HFFc6 (cell line): ENCODE data around the gene SLC22A23. TPM values are rescaled to one million over a fixed set of nuclear protein-coding genes. Genes with fewer than 3 reads are reported as not detected.

Experiments used
- DNase-seq: peaks from one replicate; pipeline ENCODE4 v3.0.0-alpha.2; 2018
- H3K27ac Mint-ChIP-seq: 2 replicates; pipeline ENCODE4 v1.8.0; 2020; ENCODE audit warnings: mild to moderate bottlenecking, mixed read lengths
- H3K27me3 Mint-ChIP-seq: 2 replicates; pipeline ENCODE4 v1.8.0; 2021; ENCODE audit warnings: mild to moderate bottlenecking, moderate library complexity, mixed read lengths; ENCODE audit not compliant: insufficient read depth
- H3K36me3 Mint-ChIP-seq: 2 replicates; pipeline ENCODE4 v1.8.0; 2021; ENCODE audit warnings: low read depth, mixed read lengths
- H3K4me1 Mint-ChIP-seq: 2 replicates; pipeline ENCODE4 v1.8.0; 2020; ENCODE audit warnings: low read depth, mixed read lengths
- H3K4me3 Mint-ChIP-seq: 2 replicates; pipeline ENCODE4 v1.8.0; 2020; ENCODE audit warnings: mild to moderate bottlenecking, moderate library complexity, mixed read lengths
- H3K9me3 Mint-ChIP-seq: 2 replicates; pipeline ENCODE4 v1.8.0; 2020; ENCODE audit warnings: mild to moderate bottlenecking, mixed read lengths
- CTCF ChIP-seq: fragments of 200-600 bp; sonication (generic); IDR thresholded peaks from 2 replicates; pipeline ENCODE4 v1.5.0; 2021; ENCODE audit warnings: antibody characterized with exemption, mild to moderate bottlenecking
- total RNA-seq, 6 experiments: library from RNA; stranded (reverse); fragmentation: NEBNext Ultra II Directional; extraction: Animal tissue kit (Norgen Biotek cat#: 25700); gene quantifications; 2 replicates in 1 of 6; 3 replicates in 5 of 6; pipeline ENCODE4 v1.2.3, GENCODE V29; 2021

Gene SLC22A23
- total RNA-seq, 6 experiments from 2014 or later, result 0.10 to 0.55 (median 0.21) TPM

- Mint-ChIP-seq H3K4me3 (no peak overlapping the region), H3K36me3 (no peaks in the 10 kb centered on the region), H3K27ac (no peak overlapping the region), H3K4me1 (no peaks in the 10 kb centered on the region; the same call in 1 of the 2 replicates), H3K27me3 (peaks cover 39% of the 10 kb centered on the region), H3K9me3 (no peaks in the 10 kb centered on the region)
- DNase-seq, result no peak
- TF ChIP-seq CTCF, result no peak
Measured at GRCh38 chr6:3294921-3295871, 161.7 kb downstream of the SLC22A23 start.

GRCh38 chr6:3294396-3294795, 162.5 kb downstream of the SLC22A23 start:
- Mint-ChIP-seq H3K27ac (no peak overlapping the region), H3K36me3 (no peaks in the 10 kb centered on the region), H3K9me3 (no peaks in the 10 kb centered on the region), H3K4me3 (no peak overlapping the region), H3K4me1 (no peaks in the 10 kb centered on the region; the same call in 1 of the 2 replicates), H3K27me3 (peaks cover 39% of the 10 kb centered on the region)
- no peak for DNase-seq
- no peak for TF ChIP-seq CTCF

GRCh38 chr6:3293271-3294155, 163.3 kb downstream of the SLC22A23 start:
- no peaks in the 10 kb centered on the region for H3K9me3 Mint-ChIP-seq
- H3K4me1 Mint-ChIP-seq, result no peaks in the 10 kb centered on the region; the same call in 1 of the 2 replicates
- no peak for DNase-seq
- no peaks in the 10 kb centered on the region for H3K36me3 Mint-ChIP-seq
- no peak overlapping the region for H3K4me3 Mint-ChIP-seq
- TF ChIP-seq CTCF, result no peak
- H3K27ac Mint-ChIP-seq, result no peak overlapping the region
- peaks cover 39% of the 10 kb centered on the region for H3K27me3 Mint-ChIP-seq

GRCh38 chr6:3292431-3293197, 164.2 kb downstream of the SLC22A23 start:
- DNase-seq, result no peak
- Mint-ChIP-seq H3K9me3 (no peaks in the 10 kb centered on the region), H3K36me3 (no peaks in the 10 kb centered on the region), H3K4me3 (no peak overlapping the region), H3K27ac (no peak overlapping the region), H3K4me1 (no peaks in the 10 kb centered on the region; the same call in 1 of the 2 replicates), H3K27me3 (peaks cover 38% of the 10 kb centered on the region)
- no peak for TF ChIP-seq CTCF

- Mint-ChIP-seq H3K27me3 (peaks cover 37% of the 10 kb centered on the region), H3K27ac (no peak overlapping the region), H3K4me1 (no peaks in the 10 kb centered on the region; the same call in 1 of the 2 replicates), H3K36me3 (no peaks in the 10 kb centered on the region), H3K4me3 (no peak overlapping the region), H3K9me3 (no peaks in the 10 kb centered on the region)
- no peak for DNase-seq
- no peak for TF ChIP-seq CTCF
Measured at GRCh38 chr6:3291987-3292386, 164.9 kb downstream of the SLC22A23 start.
